Ishikawa (cell line): ENCODE data around the gene ARHGEF25.

Experiments used
- CREB1 ChIP-seq: IDR thresholded peaks from 2 replicates; pipeline ENCODE4 v1.6.1; 2012; ENCODE audit warnings: low read depth
- EP300 ChIP-seq: IDR thresholded peaks from 2 replicates; pipeline ENCODE4 v1.6.1; 2012; ENCODE audit warnings: borderline replicate concordance
- FOXM1 ChIP-seq: IDR thresholded peaks from 2 replicates; pipeline ENCODE4 v1.6.1; 2012; ENCODE audit warnings: low read depth, borderline replicate concordance
- RAD21 ChIP-seq: IDR thresholded peaks from 2 replicates; pipeline ENCODE4 v1.6.1; 2012; ENCODE audit warnings: low read depth
- TAF1 ChIP-seq: IDR thresholded peaks from 2 replicates; pipeline ENCODE4 v1.6.1; 2012; ENCODE audit warnings: low read depth, mild to moderate bottlenecking
- USF1 ChIP-seq: IDR thresholded peaks from 2 replicates; pipeline ENCODE4 v1.6.1; 2012
- ZBTB7A ChIP-seq: IDR thresholded peaks from 2 replicates; pipeline ENCODE4 v1.6.1; 2012; ENCODE audit warnings: low read depth

GRCh38 chr12:57564178-57564740 is 47.0 kb upstream of the ARHGEF25 start:
- TF ChIP-seq ZBTB7A: no peak
- TF ChIP-seq TAF1: no peak
- TF ChIP-seq EP300: no peak
- TF ChIP-seq USF1: no peak
- no peak for TF ChIP-seq CREB1
- no peak for TF ChIP-seq RAD21
- TF ChIP-seq FOXM1: no peak
